ENCODE measurements around the gene ACOX2. TPM values are rescaled to one million over a fixed set of nuclear protein-coding genes. Genes with fewer than 3 reads are reported as not detected.

The ACOX2 gene
- total RNA-seq, 1 donor from 2014 or later: 32.6 TPM

GRCh38 chr3:58574682-58575081 is 37.7 kb upstream of the ACOX2 start:
- no peaks in the 10 kb centered on the region for H3K27me3 ChIP-seq
- intact Hi-C loops (cut with DNase I): no loop called here

GRCh38 chr3:58574106-58574505 is 37.1 kb upstream of the ACOX2 start:
- Histone ChIP-seq H3K36me3 (no peaks in the 10 kb centered on the region), H3K4me3 (no peak overlapping the region), H3K4me1 (no peaks in the 10 kb centered on the region), H3K27ac (no peak overlapping the region), H3K27me3 (no peaks in the 10 kb centered on the region), H3K9me3 (no peaks in the 10 kb centered on the region)
- intact Hi-C loops (cut with DNase I): no loop called here
- TF ChIP-seq CTCF (IDR thresholded peaks at IDR 0.05): no peak
- no peak for DNase-seq (ENCODE audit: low spot score in 2 of 2)

More at GRCh38 chr3:58574682-58575081, 37.7 kb upstream of the ACOX2 start:
- TF ChIP-seq CTCF (IDR thresholded peaks at IDR 0.05): no peak
- Histone ChIP-seq H3K4me3 (no peak overlapping the region), H3K4me1 (no peaks in the 10 kb centered on the region), H3K27ac (no peak overlapping the region), H3K36me3 (no peaks in the 10 kb centered on the region), H3K9me3 (no peaks in the 10 kb centered on the region)
- no peak for DNase-seq (ENCODE audit: low spot score in 2 of 2)

GRCh38 chr3:58573640-58574039 is 36.6 kb upstream of the ACOX2 start:
- Histone ChIP-seq H3K4me1 (no peaks in the 10 kb centered on the region), H3K27ac (no peak overlapping the region), H3K9me3 (no peaks in the 10 kb centered on the region), H3K27me3 (no peaks in the 10 kb centered on the region), H3K36me3 (no peaks in the 10 kb centered on the region), H3K4me3 (no peak overlapping the region)
- TF ChIP-seq CTCF (IDR thresholded peaks at IDR 0.05): no peak
- no peak for DNase-seq (ENCODE audit: low spot score in 2 of 2)
- intact Hi-C loops (cut with DNase I): no loop called here

- intact Hi-C loops (cut with DNase I): no loop called here
- DNase-seq (ENCODE audit: low spot score in 2 of 2): no peak
- Histone ChIP-seq H3K9me3 (no peaks in the 10 kb centered on the region), H3K4me3 (no peak overlapping the region), H3K27me3 (no peaks in the 10 kb centered on the region), H3K36me3 (no peaks in the 10 kb centered on the region), H3K27ac (no peak overlapping the region), H3K4me1 (no peaks in the 10 kb centered on the region)
- no peak for TF ChIP-seq CTCF (IDR thresholded peaks at IDR 0.05)
These were observed 35.7 kb upstream of the ACOX2 start for GRCh38 chr3:58572634-58573230.

GRCh38 chr3:58572013-58572633 is 35.1 kb upstream of the ACOX2 start:
- Histone ChIP-seq H3K4me3 (no peak overlapping the region), H3K36me3 (no peaks in the 10 kb centered on the region), H3K9me3 (no peaks in the 10 kb centered on the region), H3K4me1 (no peaks in the 10 kb centered on the region), H3K27me3 (no peaks in the 10 kb centered on the region), H3K27ac (no peak overlapping the region)
- DNase-seq (ENCODE audit: low spot score in 2 of 2): no peak
- no peak for TF ChIP-seq CTCF (IDR thresholded peaks at IDR 0.05)
- intact Hi-C loops (cut with DNase I): no loop called here
